ENCODE measurements around the gene TRIOBP.
"Not testable (repeated sequence)": the region's sequence is repeated elsewhere in the genome, so short reads cannot be mapped to it uniquely, and the experiment has no call there.

TRIOBP gene

GRCh38 chr22:37771702-37772427 lies 75.0 kb downstream of the TRIOBP start:
- no peak for DNase-seq (ENCODE audit: low read depth in 3 of 3, low spot score in 1 of 3)

GRCh38 chr22:37774728-37775127 lies 77.9 kb downstream of the TRIOBP start:
- DNase-seq (ENCODE audit: low read depth in 3 of 3, low spot score in 1 of 3), result no peak

GRCh38 chr22:37775785-37776638 lies 79.2 kb downstream of the TRIOBP start:
- no peak for DNase-seq (ENCODE audit: low read depth in 3 of 3, low spot score in 1 of 3)

- DNase-seq (ENCODE audit: low read depth in 3 of 3, low spot score in 1 of 3), result no peak
Observed at GRCh38 chr22:37776639-37777005, 79.8 kb downstream of the TRIOBP start.

DNA sequence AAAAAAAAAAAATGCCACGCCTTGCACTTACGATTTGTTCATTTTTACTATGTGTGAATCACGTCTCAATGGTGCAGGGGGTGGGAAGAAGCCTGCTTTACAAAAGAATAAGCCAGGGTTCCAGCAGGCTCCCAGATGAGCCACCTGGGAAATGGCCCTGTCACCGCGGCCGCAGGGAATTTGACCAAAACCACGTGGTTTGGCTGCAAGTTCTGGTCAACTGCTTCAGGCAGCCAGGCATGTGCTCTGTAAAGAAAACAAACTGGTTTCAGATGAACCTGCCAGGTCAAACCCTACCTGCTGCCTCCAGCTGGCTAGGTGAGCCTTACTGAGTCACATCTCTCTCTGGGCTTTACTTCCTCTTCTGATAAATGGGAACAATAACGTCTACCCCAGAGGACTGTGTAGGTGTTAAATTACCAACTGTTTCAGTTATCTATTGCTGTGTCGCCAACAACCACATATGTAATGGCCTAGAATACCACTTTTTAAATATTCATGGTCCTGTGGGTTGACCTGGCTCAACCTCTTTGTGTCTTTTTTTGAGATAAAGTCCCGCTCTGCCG lies 80.4 kb downstream of the TRIOBP start:
- DNase-seq (ENCODE audit: low read depth in 3 of 3, low spot score in 1 of 3), result no peak

DNA sequence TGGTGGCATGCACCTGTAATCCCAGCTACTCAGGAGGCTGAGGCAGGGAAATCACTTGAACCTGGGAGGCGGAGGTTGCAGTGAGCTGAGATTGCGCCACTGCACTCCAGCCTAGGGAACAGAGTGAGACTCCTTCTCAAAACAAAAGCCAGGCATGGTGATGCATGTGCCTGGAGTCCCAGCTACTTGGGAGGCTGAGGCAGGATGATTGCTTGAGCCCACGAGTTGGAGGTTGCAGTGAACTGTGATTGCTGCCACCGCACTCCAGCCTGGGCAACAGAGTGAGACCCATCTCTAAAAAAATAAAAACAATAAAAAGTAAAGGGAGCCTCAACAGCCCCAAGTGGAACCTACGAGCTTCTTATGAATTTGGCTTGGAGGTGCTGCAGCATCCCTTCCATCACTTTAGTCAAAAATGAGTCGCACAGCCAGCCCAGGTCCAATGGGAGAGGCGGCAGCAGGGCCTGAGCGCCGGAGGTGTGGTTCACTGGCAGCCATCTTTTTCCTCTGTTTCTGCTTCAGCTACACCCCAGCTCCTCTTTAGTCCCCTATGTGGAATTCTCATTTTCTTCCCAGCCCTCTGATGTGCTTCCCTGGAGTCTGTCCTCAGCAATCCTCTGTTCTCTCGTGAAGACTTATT lies 81.6 kb downstream of the TRIOBP start:
- DNase-seq (ENCODE audit: low read depth in 3 of 3, low spot score in 1 of 3), result no peak

GRCh38 chr22:37781434-37782059 lies 84.7 kb downstream of the TRIOBP start:
- no peak for DNase-seq (ENCODE audit: low read depth in 3 of 3, low spot score in 1 of 3)

- no peak for DNase-seq (ENCODE audit: low read depth in 3 of 3, low spot score in 1 of 3)
Observed at GRCh38 chr22:37782340-37783168, 85.7 kb downstream of the TRIOBP start.

- DNase-seq (ENCODE audit: low read depth in 3 of 3, low spot score in 1 of 3), result no peak
Observed at GRCh38 chr22:37784829-37785495, 88.1 kb downstream of the TRIOBP start.

DNA sequence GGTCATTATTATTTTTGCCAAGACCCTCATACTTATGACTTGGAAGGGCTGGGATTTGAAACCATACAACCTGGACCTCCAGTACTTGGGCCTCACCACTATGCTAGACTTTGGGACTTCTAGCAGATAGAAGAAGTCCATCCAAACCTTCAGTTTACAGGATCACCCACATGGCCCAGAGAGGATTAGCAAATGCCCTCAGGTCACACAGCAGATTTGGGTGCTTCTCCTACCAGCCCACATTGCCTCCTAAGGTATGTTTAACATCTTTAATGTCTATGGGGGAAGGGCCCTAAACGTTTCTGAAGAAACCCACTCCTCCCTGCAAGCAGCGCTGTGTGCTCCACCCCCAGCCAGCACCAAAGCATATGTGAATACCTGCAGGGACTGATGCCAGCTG lies 93.4 kb downstream of the TRIOBP start:
- no peak for DNase-seq (ENCODE audit: low read depth in 3 of 3, low spot score in 1 of 3)

DNA sequence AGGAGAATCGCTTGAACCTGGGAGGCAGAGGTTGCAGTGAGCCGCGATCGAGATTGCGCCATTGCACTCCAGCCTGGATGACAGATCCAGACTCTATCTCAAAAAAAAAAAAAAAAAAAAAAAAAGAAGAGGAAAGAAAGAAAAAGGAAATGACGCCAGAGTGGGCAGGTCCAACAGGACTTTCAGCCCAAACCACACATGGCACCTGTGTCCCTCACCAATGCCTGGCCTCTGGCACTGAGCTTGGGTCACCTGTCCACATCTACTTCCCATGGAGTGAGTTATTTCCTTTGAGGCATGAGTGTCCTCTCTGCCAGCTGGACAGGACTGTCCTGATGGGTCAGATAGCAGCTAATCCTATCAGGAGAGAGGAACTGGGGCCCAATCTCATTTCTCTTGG lies 95.6 kb downstream of the TRIOBP start:
- DNase-seq (ENCODE audit: low read depth in 3 of 3, low spot score in 1 of 3), result no peak

DNA sequence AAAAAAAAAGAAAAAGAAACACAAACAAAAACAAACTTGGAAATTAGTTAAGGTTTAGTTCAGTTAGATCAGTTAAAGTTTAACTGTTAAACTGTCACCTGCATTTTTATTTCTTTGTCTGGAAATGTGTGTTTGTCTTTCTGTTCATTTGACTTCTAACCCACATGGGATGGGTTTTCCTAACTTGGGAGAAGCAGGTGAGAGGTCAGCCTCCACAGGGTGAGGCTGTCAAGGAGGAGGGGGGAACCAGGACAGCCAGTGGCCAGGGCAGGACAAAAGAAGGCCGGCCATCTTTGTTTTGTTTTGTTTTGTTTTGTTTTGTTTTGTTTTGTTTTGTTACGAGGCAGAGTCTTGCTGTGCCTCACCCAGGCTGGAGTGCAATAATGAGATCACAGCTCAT lies 97.5 kb downstream of the TRIOBP start:
- DNase-seq (ENCODE audit: low read depth in 3 of 3, low spot score in 1 of 3), result no peak

- DNase-seq (ENCODE audit: low read depth in 3 of 3, low spot score in 1 of 3), result no peak
Observed at GRCh38 chr22:37796079-37796478, 99.2 kb downstream of the TRIOBP start.

GRCh38 chr22:37797259-37797658 lies 100.4 kb downstream of the TRIOBP start:
- DNase-seq (ENCODE audit: low read depth in 3 of 3, low spot score in 1 of 3), result not testable (repeated sequence)

- DNase-seq (ENCODE audit: low read depth in 3 of 3, low spot score in 1 of 3), result no peak
Observed at GRCh38 chr22:37797874-37798500, 101.1 kb downstream of the TRIOBP start.

GRCh38 chr22:37799979-37800378 lies 103.1 kb downstream of the TRIOBP start:
- DNase-seq (ENCODE audit: low read depth in 3 of 3, low spot score in 1 of 3), result not testable (repeated sequence)

DNA sequence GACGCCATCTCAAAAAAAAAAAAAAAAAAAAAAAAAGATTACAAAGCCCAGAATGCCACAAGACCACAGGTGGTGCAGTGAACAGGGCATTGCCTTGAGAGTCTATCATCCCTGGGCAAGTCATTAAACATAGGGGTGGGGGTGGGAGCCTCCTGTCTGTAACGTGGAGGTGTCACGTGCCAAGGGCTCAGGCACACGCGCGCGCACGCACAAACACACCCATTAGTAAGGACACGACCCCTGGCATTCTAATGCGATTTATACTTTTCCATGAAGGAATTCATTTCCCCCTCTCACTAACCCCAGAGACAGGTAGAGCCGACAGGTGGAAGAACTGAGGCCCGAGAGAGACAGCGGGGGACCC lies 105.1 kb downstream of the TRIOBP start:
- no peak for DNase-seq (ENCODE audit: low read depth in 3 of 3, low spot score in 1 of 3)

DNA sequence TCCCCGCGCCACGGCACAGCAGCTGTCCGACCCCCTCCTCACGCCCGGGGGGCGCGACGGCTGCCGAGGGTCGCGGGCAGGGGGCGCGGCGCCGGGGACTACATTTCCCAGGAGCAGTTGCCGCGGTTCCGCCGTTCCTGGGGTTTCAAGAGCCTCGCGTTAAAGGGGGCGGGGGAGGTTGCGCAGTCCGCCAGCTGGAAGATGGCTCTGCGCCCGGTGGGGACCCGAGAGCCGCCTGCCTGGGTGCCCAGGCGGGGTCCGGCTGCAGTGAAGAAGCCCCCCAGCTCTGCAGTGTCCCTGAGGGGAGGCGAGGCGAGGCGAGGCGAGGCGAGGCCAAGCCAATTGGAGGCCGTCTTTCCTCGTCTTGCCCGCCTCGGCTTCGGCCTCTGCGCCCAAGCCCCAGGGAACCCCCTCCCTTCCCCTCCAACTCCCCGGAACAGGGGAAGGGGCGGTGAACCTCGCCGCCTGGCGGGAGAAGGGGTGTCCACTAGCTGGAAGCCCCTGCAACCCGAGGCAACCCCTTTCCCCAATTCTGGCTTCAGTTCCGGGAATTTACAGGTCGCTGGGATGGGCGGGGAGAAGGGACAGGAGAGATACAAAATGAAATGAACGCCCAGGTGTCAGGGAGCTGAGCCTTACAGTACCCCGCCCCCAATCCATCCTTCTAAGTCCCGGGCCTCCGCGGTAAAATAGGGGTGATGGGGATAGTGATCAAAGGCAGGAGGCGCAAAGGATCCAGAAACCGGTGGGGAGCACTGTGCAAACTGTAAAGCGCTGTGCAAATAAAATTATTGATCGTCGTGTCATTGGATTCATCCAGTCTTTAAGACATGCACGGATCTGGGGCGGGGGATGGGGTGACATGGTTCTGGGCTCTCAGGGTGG lies 105.7 kb downstream of the TRIOBP start:
- DNase-seq (ENCODE audit: low read depth in 3 of 3, low spot score in 1 of 3), result no peak

Measured in stimulated activated CD4-positive, alpha-beta T cell treated with anti-CD3 and anti-CD28 coated beads, TNF-alpha, amount 100 ng/mL, for 1 hour (primary cell).